Measurements from ENCODE around the gene PRKCE. TPM values are rescaled to one million over a fixed set of nuclear protein-coding genes. Genes with fewer than 3 reads are reported as not detected.

The PRKCE gene
- total and polyA plus RNA-seq, 3 donors from 2014 or later, result 27.4 to 35.8 (median 33.1) TPM

DNA sequence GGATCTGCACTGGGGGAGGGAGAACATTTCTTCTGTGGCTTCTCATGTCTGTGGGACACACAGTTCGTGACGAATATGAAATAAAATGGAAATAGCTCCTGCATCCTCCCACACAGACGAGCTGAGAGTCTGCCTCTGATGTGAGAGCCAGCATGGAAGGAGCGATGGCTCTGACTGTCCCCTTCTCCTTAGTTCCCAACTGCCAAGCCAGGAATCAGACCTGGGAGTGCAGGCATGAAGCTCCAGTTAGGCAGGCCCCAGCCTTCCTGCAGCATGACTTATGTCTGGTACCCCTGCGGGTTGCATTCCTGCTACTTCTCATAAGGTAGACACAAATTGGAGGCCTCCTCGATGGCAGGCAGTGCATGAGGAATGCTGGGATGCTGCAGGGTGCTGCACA lies 56.2 kb downstream of the PRKCE start:
- intact Hi-C loops (cut with DNase I; ENCODE audit: low total_unique reads), result no loop called here
- TF ChIP-seq, protein P1, sequence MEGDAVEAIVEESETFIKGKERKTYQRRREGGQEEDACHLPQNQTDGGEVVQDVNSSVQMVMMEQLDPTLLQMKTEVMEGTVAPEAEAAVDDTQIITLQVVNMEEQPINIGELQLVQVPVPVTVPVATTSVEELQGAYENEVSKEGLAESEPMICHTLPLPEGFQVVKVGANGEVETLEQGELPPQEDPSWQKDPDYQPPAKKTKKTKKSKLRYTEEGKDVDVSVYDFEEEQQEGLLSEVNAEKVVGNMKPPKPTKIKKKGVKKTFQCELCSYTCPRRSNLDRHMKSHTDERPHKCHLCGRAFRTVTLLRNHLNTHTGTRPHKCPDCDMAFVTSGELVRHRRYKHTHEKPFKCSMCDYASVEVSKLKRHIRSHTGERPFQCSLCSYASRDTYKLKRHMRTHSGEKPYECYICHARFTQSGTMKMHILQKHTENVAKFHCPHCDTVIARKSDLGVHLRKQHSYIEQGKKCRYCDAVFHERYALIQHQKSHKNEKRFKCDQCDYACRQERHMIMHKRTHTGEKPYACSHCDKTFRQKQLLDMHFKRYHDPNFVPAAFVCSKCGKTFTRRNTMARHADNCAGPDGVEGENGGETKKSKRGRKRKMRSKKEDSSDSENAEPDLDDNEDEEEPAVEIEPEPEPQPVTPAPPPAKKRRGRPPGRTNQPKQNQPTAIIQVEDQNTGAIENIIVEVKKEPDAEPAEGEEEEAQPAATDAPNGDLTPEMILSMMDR (IDR thresholded peaks at IDR 0.05), result no peak
- TF ChIP-seq POLR2A (IDR thresholded peaks at IDR 0.05), result no peak
- H3K36me3 ChIP-seq (ENCODE audit: low read depth, missing control alignments), result no peaks in the 10 kb centered on the region
- H3K4me3 ChIP-seq, result no peak overlapping the region
- H3K27ac ChIP-seq, result no peak overlapping the region
- peak; percentile 42 for DNase-seq
- H3K27me3 ChIP-seq, result no peaks in the 10 kb centered on the region
- no peaks in the 10 kb centered on the region for H3K9me3 ChIP-seq
- 52 to 62% methylated on average over 6 of the region's 6 CpGs for WGBS, 2 donors
- H3K4me1 ChIP-seq, result peaks cover 36% of the 10 kb centered on the region

DNA sequence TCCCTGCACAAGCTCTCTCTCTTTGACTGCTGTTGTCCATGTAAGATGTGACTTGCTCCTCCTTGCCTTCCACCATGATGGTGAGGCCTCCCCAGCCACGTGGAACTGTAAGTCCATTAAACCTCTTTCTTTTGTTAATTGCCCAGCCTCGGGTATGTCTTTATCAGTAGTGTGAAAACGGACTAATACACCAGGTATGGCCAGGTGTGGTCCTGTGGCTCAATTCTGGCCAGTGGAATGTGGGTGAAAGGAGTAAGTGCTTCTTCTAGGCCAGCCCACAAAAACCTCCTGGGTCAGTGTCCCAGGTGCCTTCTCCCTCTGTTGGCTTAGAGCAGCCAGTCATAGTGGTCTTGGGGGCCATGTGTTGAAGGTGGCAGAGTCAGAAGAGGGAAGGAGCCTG lies 57.0 kb downstream of the PRKCE start:
- no peaks in the 10 kb centered on the region for H3K36me3 ChIP-seq (ENCODE audit: low read depth, missing control alignments)
- peak overlapping the region in 1 of 2 donors; percentile 39 for H3K27ac ChIP-seq
- intact Hi-C loops (cut with DNase I; ENCODE audit: low total_unique reads), result no loop called here
- WGBS, 2 donors, result 95 to 97% methylated on average over 3 of the region's 3 CpGs
- H3K4me1 ChIP-seq, result peaks cover 31% of the 10 kb centered on the region
- no peak for TF ChIP-seq POLR2A (IDR thresholded peaks at IDR 0.05)
- TF ChIP-seq, protein P1 (IDR thresholded peaks at IDR 0.05), result no peak
- no peaks in the 10 kb centered on the region for H3K27me3 ChIP-seq
- DNase-seq, result no peak
- H3K4me3 ChIP-seq, result no peak overlapping the region
- no peaks in the 10 kb centered on the region for H3K9me3 ChIP-seq

DNA sequence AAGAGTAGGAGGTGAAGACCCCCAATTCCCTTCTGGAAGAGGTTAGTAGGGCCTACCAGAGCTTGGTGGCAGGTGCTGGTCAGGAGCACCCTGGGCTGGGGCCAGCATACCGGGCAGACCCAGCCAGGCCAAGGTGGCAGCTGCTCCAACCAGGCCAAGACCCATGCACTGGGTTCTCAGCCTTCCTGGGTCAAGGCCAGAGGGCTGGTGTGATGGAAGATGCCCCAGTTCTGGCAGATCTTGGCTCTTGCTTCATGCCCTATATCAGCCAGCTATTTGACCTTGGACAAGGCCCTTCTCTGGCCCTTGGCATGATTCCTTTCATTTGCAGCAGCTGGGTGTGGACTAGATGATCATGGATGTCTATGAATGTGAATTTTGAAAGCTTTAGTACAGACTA lies 57.7 kb downstream of the PRKCE start:
- no peak for DNase-seq
- H3K27me3 ChIP-seq, result no peaks in the 10 kb centered on the region
- TF ChIP-seq, protein P1 (IDR thresholded peaks at IDR 0.05), result no peak
- no peak for TF ChIP-seq POLR2A (IDR thresholded peaks at IDR 0.05)
- H3K9me3 ChIP-seq, result no peaks in the 10 kb centered on the region
- H3K27ac ChIP-seq, result peak overlapping the region in 1 of 2 donors; percentile 39
- intact Hi-C loops (cut with DNase I; ENCODE audit: low total_unique reads), result no loop called here
- H3K36me3 ChIP-seq (ENCODE audit: low read depth, missing control alignments), result no peaks in the 10 kb centered on the region
- no peak overlapping the region for H3K4me3 ChIP-seq
- peaks cover 31% of the 10 kb centered on the region for H3K4me1 ChIP-seq
- WGBS, 2 donors, result 33 to 38% methylated on average over 1 of the region's 1 CpG

DNA sequence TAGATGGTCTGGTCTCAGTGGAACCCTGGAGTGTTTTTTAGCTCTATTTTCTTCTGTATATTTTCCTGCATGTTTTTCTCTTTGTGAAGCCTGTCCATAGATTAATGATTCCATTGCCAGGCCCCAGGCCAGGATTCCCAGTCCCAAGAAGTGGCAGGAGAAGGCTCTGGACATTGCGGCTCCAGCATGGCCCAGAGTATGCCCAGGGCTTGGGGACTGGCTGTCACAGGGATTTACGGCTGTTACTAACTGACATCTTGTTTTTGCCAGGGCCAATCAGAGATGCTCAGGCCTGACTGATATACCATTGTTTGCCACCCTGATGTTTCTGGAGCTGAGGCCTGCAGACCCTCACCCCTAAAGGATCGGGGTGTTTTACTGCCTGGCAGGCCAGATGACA lies 59.0 kb downstream of the PRKCE start:
- DNase-seq, result no peak
- TF ChIP-seq, protein P1 (IDR thresholded peaks at IDR 0.05), result no peak
- TF ChIP-seq POLR2A (IDR thresholded peaks at IDR 0.05), result no peak
- 79 to 93% methylated on average over 3 of the region's 3 CpGs for WGBS, 2 donors
- Histone ChIP-seq H3K27me3 (no peaks in the 10 kb centered on the region), H3K4me1 (peaks cover 31% of the 10 kb centered on the region), H3K27ac (no peak overlapping the region), H3K9me3 (no peaks in the 10 kb centered on the region), H3K4me3 (no peak overlapping the region), H3K36me3 (ENCODE audit: low read depth, missing control alignments) (no peaks in the 10 kb centered on the region)
- intact Hi-C loops (cut with DNase I; ENCODE audit: low total_unique reads), result no loop called here

DNA sequence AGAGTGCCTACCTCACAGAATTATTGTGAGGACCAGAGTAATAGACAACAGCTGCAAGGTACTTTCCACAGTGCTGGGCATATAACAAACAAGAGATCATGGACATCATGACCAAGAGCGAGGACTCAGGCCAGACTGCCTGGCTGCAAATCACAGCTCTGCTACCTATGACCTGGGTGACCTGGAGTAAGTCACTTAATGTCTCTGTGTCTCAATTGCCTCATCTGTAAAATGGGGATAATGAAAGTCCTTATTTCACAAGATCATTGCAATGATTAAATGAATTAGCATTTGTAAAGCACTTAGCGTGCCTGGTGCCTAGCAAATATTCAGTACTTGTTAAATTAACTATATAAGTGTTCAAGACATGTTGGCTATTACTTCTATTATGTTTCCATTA lies 59.7 kb downstream of the PRKCE start:
- H3K4me1 ChIP-seq, result peaks cover 26% of the 10 kb centered on the region
- WGBS, 2 donors, result 93 to 98% methylated on average over 2 of the region's 2 CpGs
- H3K27me3 ChIP-seq, result no peaks in the 10 kb centered on the region
- no peak overlapping the region for H3K27ac ChIP-seq
- no peaks in the 10 kb centered on the region for H3K36me3 ChIP-seq (ENCODE audit: low read depth, missing control alignments)
- intact Hi-C loops (cut with DNase I; ENCODE audit: low total_unique reads), result no loop called here
- no peak for DNase-seq
- TF ChIP-seq, protein P1 (IDR thresholded peaks at IDR 0.05), result no peak
- TF ChIP-seq POLR2A (IDR thresholded peaks at IDR 0.05), result no peak
- H3K9me3 ChIP-seq, result no peaks in the 10 kb centered on the region
- no peak overlapping the region for H3K4me3 ChIP-seq
